Uterus (tissue), 4 donors: ENCODE data around the gene CR1. TPM values are rescaled to one million over a fixed set of nuclear protein-coding genes. Genes with fewer than 3 reads are reported as not detected.

Experiments used
- DNase-seq, 2 donors: peaks; one replicate each; pipeline ENCODE4 v3.0.0-alpha.2; 2019 to 2020
- H3K27ac ChIP-seq, 2 donors: fragments of 200-600 bp; sonication (generic); 1 replicate in 1 of 2; 2 replicates in 1 of 2; pipeline ENCODE4 v1.5.1; 2016 to 2018
- H3K27me3 ChIP-seq, 2 donors: fragments of 200-600 bp; sonication (generic); one replicate each; pipeline ENCODE4 v1.5.1; 2018 to 2019; ENCODE audit warnings: control low read depth in 1 of 2
- H3K36me3 ChIP-seq, 2 donors: fragments of 200-600 bp; sonication (generic); one replicate each; pipeline ENCODE4 v1.5.1; 2019; ENCODE audit warnings: control low read depth in 1 of 2
- H3K4me1 ChIP-seq, 2 donors: fragments of 200-600 bp; sonication (generic); one replicate each; pipeline ENCODE4 v1.5.1; 2018 to 2019; ENCODE audit warnings: control low read depth in 1 of 2
- H3K4me3 ChIP-seq, 2 donors: fragments of 200-600 bp; sonication (generic); 1 replicate in 1 of 2; 2 replicates in 1 of 2; pipeline ENCODE4 v1.5.1; 2018 to 2019; ENCODE audit warnings: mild to moderate bottlenecking in 1 of 2
- H3K9me3 ChIP-seq, 2 donors: fragments of 200-600 bp; sonication (generic); one replicate each; pipeline ENCODE4 v1.5.1; 2019; ENCODE audit warnings: control low read depth in 1 of 2
- POLR2A ChIP-seq, 2 donors: fragments of 450-650 bp; IDR thresholded peaks; one replicate each; pipeline ENCODE4 v1.6.1; 2016; ENCODE audit warnings: antibody characterized with exemption in 2 of 2, mild to moderate bottlenecking in 1 of 2, moderate library complexity in 1 of 2
- intact Hi-C: fragments of 100-400 bp; cut with DNase I; formaldehyde crosslinking; loops from one replicate; pipeline ENCODE4 v1.15.1; 2023; ENCODE audit warnings: low total_unique reads
- total RNA-seq, 4 donors: library from RNA; depleted of rRNA in 3 of 4; stranded (reverse); fragments of >200 nt in 3 of 4; gene quantifications; one replicate each; pipeline versions ENCODE4 v1.1.0 to v1.2.4, GENCODE V29; 2014 to 2023
- TF ChIP-seq, protein P1 (sequence below), 4 experiments: fragments of 200-600 bp in 2 of 4; fragments of 450-650 bp in 2 of 4; sonication (generic) in 2 of 4; IDR thresholded peaks; one replicate each; pipeline ENCODE4 v1.5.1; 2016 to 2019; ENCODE audit warnings: antibody characterized with exemption in 4 of 4, mild to moderate bottlenecking in 2 of 4, moderate library complexity in 1 of 4
- donor health status: DM: yes; HTN: yes; CAD: no.

Gene CR1
- total RNA-seq, 4 donors from 2014 or later: 1.8 to 3.7 (median 2.5) TPM

DNA sequence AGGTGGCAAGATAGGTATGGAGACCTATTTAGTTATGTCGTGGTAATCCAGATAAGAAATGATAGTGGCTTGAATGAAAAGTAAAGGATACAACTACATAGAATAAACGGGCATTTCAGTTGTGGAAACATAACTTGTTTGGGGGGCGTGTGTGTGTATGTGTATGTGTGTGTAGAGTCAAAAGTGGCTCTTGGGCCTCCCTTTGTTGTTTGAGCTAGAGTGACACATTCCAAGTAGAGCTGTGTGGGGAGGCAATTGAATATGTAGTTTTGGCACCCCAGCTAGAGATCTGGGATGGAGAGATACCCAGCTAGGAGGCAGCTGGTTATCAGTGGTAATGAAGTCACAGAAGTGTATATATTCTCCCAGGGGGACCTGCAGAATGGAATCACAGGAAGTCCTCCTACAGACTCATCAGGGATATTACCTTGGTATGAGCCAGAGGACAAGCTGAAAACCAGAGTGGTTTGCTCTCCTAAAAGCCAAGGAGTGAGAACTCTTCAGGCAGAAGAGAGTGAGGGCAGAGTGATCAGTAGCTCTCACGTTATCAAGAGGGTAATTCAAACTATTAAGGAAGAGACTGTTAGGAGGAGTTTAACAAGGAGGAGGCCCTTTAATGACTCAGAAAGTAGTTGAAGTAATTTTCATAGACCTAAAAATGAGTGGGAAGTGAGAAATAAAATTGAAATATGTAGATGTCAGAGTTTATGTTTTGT is 154.1 kb downstream of the CR1 start:
- H3K4me3 ChIP-seq: no peak overlapping the region
- TF ChIP-seq, protein P1, sequence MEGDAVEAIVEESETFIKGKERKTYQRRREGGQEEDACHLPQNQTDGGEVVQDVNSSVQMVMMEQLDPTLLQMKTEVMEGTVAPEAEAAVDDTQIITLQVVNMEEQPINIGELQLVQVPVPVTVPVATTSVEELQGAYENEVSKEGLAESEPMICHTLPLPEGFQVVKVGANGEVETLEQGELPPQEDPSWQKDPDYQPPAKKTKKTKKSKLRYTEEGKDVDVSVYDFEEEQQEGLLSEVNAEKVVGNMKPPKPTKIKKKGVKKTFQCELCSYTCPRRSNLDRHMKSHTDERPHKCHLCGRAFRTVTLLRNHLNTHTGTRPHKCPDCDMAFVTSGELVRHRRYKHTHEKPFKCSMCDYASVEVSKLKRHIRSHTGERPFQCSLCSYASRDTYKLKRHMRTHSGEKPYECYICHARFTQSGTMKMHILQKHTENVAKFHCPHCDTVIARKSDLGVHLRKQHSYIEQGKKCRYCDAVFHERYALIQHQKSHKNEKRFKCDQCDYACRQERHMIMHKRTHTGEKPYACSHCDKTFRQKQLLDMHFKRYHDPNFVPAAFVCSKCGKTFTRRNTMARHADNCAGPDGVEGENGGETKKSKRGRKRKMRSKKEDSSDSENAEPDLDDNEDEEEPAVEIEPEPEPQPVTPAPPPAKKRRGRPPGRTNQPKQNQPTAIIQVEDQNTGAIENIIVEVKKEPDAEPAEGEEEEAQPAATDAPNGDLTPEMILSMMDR (IDR thresholded peaks at IDR 0.05): no peak
- TF ChIP-seq POLR2A (IDR thresholded peaks at IDR 0.05): no peak
- no peaks in the 10 kb centered on the region for H3K4me1 ChIP-seq
- H3K9me3 ChIP-seq: no peaks in the 10 kb centered on the region
- no peaks in the 10 kb centered on the region for H3K36me3 ChIP-seq
- no peak for DNase-seq
- intact Hi-C loops: no loop called here
- no peak overlapping the region for H3K27ac ChIP-seq
- H3K27me3 ChIP-seq: no peaks in the 10 kb centered on the region

DNA sequence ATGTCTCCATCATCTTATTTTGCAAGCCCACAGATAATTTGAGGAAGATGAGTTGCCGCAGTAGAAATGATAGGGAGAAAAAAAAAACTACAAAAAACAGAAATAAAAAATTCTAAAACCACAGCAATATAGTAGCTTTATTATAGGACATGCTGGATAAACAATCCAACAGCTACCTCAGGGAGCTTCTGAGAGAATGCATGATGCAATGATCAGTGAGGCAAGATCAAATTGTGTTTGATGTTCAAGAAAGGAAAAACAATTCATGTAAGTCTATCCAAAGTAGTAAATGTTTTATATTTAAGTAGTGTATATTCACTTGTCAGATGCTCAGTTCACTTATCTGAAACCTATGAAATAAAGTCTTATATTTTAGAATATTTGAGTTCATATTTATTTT is 155.6 kb downstream of the CR1 start:
- TF ChIP-seq, protein P1 (IDR thresholded peaks at IDR 0.05): no peak
- no peak for TF ChIP-seq POLR2A (IDR thresholded peaks at IDR 0.05)
- intact Hi-C loops: no loop called here

DNA sequence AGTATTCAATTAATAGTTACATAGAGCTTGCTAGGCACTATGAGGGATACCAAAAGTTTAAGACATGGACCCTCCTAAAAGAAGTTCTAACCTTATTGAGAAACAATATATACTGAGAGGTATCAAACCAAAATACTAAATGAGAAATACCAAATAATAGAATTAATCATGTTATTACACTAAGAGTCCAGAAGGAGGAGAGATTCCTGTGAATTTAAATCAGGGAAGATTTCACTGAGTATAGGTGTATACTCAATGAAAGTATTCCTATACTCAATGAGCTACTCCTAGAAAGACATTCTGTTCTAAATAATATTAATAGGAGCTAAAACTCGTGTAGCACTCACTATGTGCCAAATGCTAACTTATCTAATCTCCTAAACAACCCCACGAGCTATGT is 158.4 kb downstream of the CR1 start:
- Histone ChIP-seq H3K4me1 (no peaks in the 10 kb centered on the region), H3K4me3 (no peak overlapping the region), H3K9me3 (no peaks in the 10 kb centered on the region), H3K36me3 (no peaks in the 10 kb centered on the region), H3K27me3 (peaks cover 0 to 5% of the 10 kb centered on the region in 2 donors), H3K27ac (no peak overlapping the region)
- no peak for DNase-seq
- TF ChIP-seq, protein P1 (IDR thresholded peaks at IDR 0.05): no peak
- TF ChIP-seq POLR2A (IDR thresholded peaks at IDR 0.05): no peak
- intact Hi-C loops: no loop called here

More for the DNA sequence above, 155.6 kb downstream of the CR1 start:
- Histone ChIP-seq H3K4me1 (no peaks in the 10 kb centered on the region), H3K9me3 (no peaks in the 10 kb centered on the region), H3K36me3 (no peaks in the 10 kb centered on the region), H3K27me3 (no peaks in the 10 kb centered on the region), H3K27ac (no peak overlapping the region), H3K4me3 (no peak overlapping the region)
- no peak for DNase-seq

DNA sequence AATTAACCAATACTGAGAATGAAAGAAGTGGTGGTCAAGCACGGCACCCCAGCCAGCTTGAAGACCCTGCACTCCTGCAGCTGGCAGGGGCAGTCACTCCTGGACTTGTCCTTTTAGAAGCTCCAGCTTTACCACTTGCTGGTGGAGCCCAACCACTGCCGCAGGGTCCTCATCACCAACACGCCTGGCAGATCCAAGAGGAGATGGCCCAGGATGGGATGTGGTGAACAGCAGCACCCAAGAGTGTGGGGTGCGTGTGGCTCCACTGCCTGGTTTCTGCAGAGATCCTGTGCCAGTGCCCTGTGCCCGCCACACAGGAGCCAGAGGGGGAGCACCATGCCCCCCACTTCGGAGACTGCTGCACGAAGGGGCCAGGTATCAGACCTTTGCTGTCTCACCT is 162.5 kb downstream of the CR1 start:
- Histone ChIP-seq H3K27ac (no peak overlapping the region), H3K36me3 (no peaks in the 10 kb centered on the region), H3K4me3 (no peak overlapping the region), H3K9me3 (no peaks in the 10 kb centered on the region), H3K4me1 (no peaks in the 10 kb centered on the region), H3K27me3 (peaks cover 0 to 5% of the 10 kb centered on the region in 2 donors)
- DNase-seq: no peak
- TF ChIP-seq, protein P1 (IDR thresholded peaks at IDR 0.05): no peak
- TF ChIP-seq POLR2A (IDR thresholded peaks at IDR 0.05): no peak
- intact Hi-C loops: no loop called here

DNA sequence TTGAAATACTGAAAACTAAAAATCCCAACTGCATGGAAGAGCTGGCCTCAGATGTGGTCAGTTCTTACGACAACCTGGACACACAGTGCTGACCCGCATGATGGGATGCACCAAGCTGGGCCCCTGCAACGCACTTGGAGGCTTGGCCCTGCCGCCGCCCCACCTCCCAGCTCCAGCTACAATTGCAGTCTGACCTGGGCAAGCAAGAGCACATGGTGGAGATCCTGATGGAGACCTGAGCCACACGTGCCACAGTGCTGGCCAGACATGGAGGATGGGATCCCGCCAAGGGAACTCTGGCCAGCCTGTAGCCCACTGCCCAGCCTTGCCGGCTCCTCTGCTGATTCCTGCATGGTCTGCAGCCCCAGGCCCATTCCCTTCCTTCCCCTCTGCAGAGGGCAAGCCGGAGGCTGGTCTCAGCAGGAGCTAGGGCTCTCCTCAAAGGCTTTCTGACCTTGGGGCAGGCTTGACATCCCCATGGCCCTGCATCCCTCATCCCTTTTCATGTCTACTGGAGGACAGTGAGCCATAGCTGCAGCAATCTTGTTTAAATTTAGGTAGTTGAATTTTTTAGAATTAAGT is 163.0 kb downstream of the CR1 start:
- Histone ChIP-seq H3K36me3 (no peaks in the 10 kb centered on the region), H3K27me3 (peaks cover 0 to 5% of the 10 kb centered on the region in 2 donors), H3K27ac (no peak overlapping the region), H3K4me3 (no peak overlapping the region), H3K9me3 (no peaks in the 10 kb centered on the region), H3K4me1 (no peaks in the 10 kb centered on the region)
- intact Hi-C loops: no loop called here
- no peak for TF ChIP-seq POLR2A (IDR thresholded peaks at IDR 0.05)
- TF ChIP-seq, protein P1 (IDR thresholded peaks at IDR 0.05): no peak
- no peak for DNase-seq
